OCI-LY3 (cell line): ENCODE data around the gene FUZ.

Experiments
- H2AFZ ChIP-seq: fragments of 200-600, 300-600 bp; shearing (Covaris generic); 2 replicates; pipeline ENCODE4 v1.6.0; 2014; ENCODE audit warnings: antibody characterized with exemption, low read depth, low read length
- H3K27ac ChIP-seq: fragments of 200-600, 300-600 bp; sonication (generic); 2 replicates; pipeline ENCODE4 v1.5.1; 2014; ENCODE audit warnings: mild to moderate bottlenecking, low read length, moderate library complexity, mixed read lengths
- H3K27me3 ChIP-seq: fragments of 200-600, 300-600 bp; sonication (generic); 2 replicates; pipeline ENCODE4 v1.6.1; 2014; ENCODE audit warnings: low read depth, low read length, mixed read lengths
- H3K36me3 ChIP-seq: fragments of 200-600, 300-600 bp; sonication (generic); replicated peaks from 2 replicates; pipeline ENCODE3; 2014; ENCODE audit warnings: low read depth, low read length, mixed read lengths
- H3K4me1 ChIP-seq: fragments of 300-600, 200-600 bp; sonication (generic); 2 replicates; pipeline ENCODE4 v1.6.1; 2014; ENCODE audit warnings: low read length, mixed read lengths
- H3K4me2 ChIP-seq: fragments of 200-600, 300-600 bp; sonication (generic); 2 replicates; pipeline ENCODE4 v1.6.1; 2014; ENCODE audit warnings: low read length, mixed read lengths
- H3K4me3 ChIP-seq: fragments of 300-600, 200-600 bp; sonication (generic); 2 replicates; pipeline ENCODE4 v1.5.1; 2014; ENCODE audit warnings: antibody characterized with exemption, mild to moderate bottlenecking, low read length, moderate library complexity
- H3K79me2 ChIP-seq: fragments of 300-600, 200-600 bp; shearing (Covaris generic); 2 replicates; pipeline ENCODE4 v1.6.1; 2014; ENCODE audit warnings: mild to moderate bottlenecking, low read length, mixed read lengths
- H3K9ac ChIP-seq: fragments of 300-600, 200-600 bp; shearing (Covaris generic); 2 replicates; pipeline ENCODE4 v1.6.0; 2014; ENCODE audit warnings: mild to moderate bottlenecking, low read length, moderate library complexity
- H3K9me3 ChIP-seq: fragments of 200-600, 300-600 bp; shearing (Covaris generic); 2 replicates; pipeline ENCODE4 v1.6.1; 2014; ENCODE audit warnings: low read length, mixed read lengths; ENCODE audit not compliant: insufficient read depth
- H4K20me1 ChIP-seq: fragments of 200-600, 300-600 bp; sonication (generic); 2 replicates; pipeline ENCODE4 v1.6.1; 2016; ENCODE audit warnings: low read length, mixed read lengths; ENCODE audit not compliant: insufficient read depth
- CTCF ChIP-seq: fragments of 200-600, 300-600 bp; sonication (generic); IDR thresholded peaks from 2 replicates; pipeline ENCODE4 v1.5.1; 2014; ENCODE audit warnings: antibody characterized with exemption, low read length, low read depth
- EZH2phosphoT487 ChIP-seq: fragments of 200-600 bp; shearing (Covaris generic); IDR thresholded peaks from 2 replicates; pipeline ENCODE4 v1.6.1; 2018; ENCODE audit warnings: antibody characterized with exemption, mixed run types, low read depth

The FUZ gene

GRCh38 chr19:49858088-49858985 lies 45.2 kb upstream of the FUZ start:
- H4K20me1 ChIP-seq = peaks cover 28% of the 10 kb centered on the region
- no peak overlapping the region for H2AFZ ChIP-seq

GRCh38 chr19:49857838-49858087 lies 44.7 kb upstream of the FUZ start:
- Histone ChIP-seq H2AFZ (no peak overlapping the region), H3K4me3 (no peak overlapping the region), H3K27me3 (no peaks in the 10 kb centered on the region), H3K4me1 (peaks cover 10% of the 10 kb centered on the region), H3K27ac (no peak overlapping the region), H3K9me3 (no peaks in the 10 kb centered on the region), H3K4me2 (no peak overlapping the region), H3K79me2 (peaks cover 17% of the 10 kb centered on the region), H3K36me3 (peaks cover 55% of the 10 kb centered on the region), H4K20me1 (peaks cover 32% of the 10 kb centered on the region), H3K9ac (no peak overlapping the region)
- no peak for TF ChIP-seq CTCF
- no peak for TF ChIP-seq EZH2phosphoT487

More at GRCh38 chr19:49858088-49858985, 45.2 kb upstream of the FUZ start:
- TF ChIP-seq CTCF (no peak), EZH2phosphoT487 (no peak)
- Histone ChIP-seq H3K9me3 (no peaks in the 10 kb centered on the region), H3K4me2 (no peak overlapping the region), H3K4me1 (peaks cover 7% of the 10 kb centered on the region), H3K27me3 (no peaks in the 10 kb centered on the region), H3K79me2 (peaks cover 12% of the 10 kb centered on the region), H3K9ac (no peak overlapping the region), H3K27ac (no peak overlapping the region), H3K4me3 (no peak overlapping the region), H3K36me3 (peaks cover 61% of the 10 kb centered on the region)

- H3K79me2 ChIP-seq = peaks cover 22% of the 10 kb centered on the region
- H3K27me3 ChIP-seq = no peaks in the 10 kb centered on the region
- peaks cover 15% of the 10 kb centered on the region for H3K4me1 ChIP-seq
- H3K4me2 ChIP-seq = no peak overlapping the region
- H3K9ac ChIP-seq = no peak overlapping the region
- no peak overlapping the region for H3K4me3 ChIP-seq
- H4K20me1 ChIP-seq = peaks cover 37% of the 10 kb centered on the region
- H3K36me3 ChIP-seq = peaks cover 51% of the 10 kb centered on the region
- H3K9me3 ChIP-seq = no peaks in the 10 kb centered on the region
- TF ChIP-seq CTCF = no peak
- no peak for TF ChIP-seq EZH2phosphoT487
- no peak overlapping the region for H2AFZ ChIP-seq
- no peak overlapping the region for H3K27ac ChIP-seq
Measured at GRCh38 chr19:49857061-49857837, 44.2 kb upstream of the FUZ start.

- peaks cover 51% of the 10 kb centered on the region for H3K36me3 ChIP-seq
- peaks cover 19% of the 10 kb centered on the region for H3K4me1 ChIP-seq
- no peak for TF ChIP-seq CTCF
- TF ChIP-seq EZH2phosphoT487 = no peak
Measured at GRCh38 chr19:49856574-49857021, 43.5 kb upstream of the FUZ start.

More at GRCh38 chr19:49856574-49857021, 43.5 kb upstream of the FUZ start:
- H3K27ac ChIP-seq = no peak overlapping the region
- peaks cover 43% of the 10 kb centered on the region for H4K20me1 ChIP-seq
- H3K9ac ChIP-seq = no peak overlapping the region
- H3K79me2 ChIP-seq = peaks cover 29% of the 10 kb centered on the region
- no peaks in the 10 kb centered on the region for H3K9me3 ChIP-seq
- H3K27me3 ChIP-seq = no peaks in the 10 kb centered on the region
- no peak overlapping the region for H3K4me2 ChIP-seq
- H2AFZ ChIP-seq = no peak overlapping the region
- H3K4me3 ChIP-seq = no peak overlapping the region
